ENCODE data around the gene OXNAD1. TPM values are rescaled to one million over a fixed set of nuclear protein-coding genes. Genes with fewer than 3 reads are reported as not detected.

Gene OXNAD1
- total RNA-seq, 1 experiment from 2014 or later: 12.1 TPM

GRCh38 chr3:16249336-16249735, 15.7 kb upstream of the OXNAD1 start:
- Histone ChIP-seq H3K27ac (ENCODE audit: low read depth, low read length) (no peak overlapping the region), H3K9me3 (ENCODE audit: control insufficient read depth in 1 of 2, insufficient read depth in 1 of 2, low read depth in 1 of 2, low read length in 2 of 2) (no peaks in the 10 kb centered on the region), H3K9me2 (ENCODE audit: insufficient read depth) (no peaks in the 10 kb centered on the region), H3K4me2 (ENCODE audit: low read length) (no peak overlapping the region), H2AFZ (ENCODE audit: low read depth, low read length, poor library complexity, severe bottlenecking) (no peak overlapping the region), H3K9ac (ENCODE audit: low read length) (no peak overlapping the region), H4K20me1 (ENCODE audit: insufficient read depth) (no peaks in the 10 kb centered on the region), H3K4me1 (ENCODE audit: control insufficient read depth in 1 of 2, insufficient read depth in 2 of 2, low read length in 2 of 2) (peaks cover 0 to 9% of the 10 kb centered on the region in 2 experiments; a peak in 1 of 4 replicates), H3K27me3 (ENCODE audit: insufficient read depth, low read length) (no peaks in the 10 kb centered on the region), H3K4me3 (replicated peaks in 1 of 2; ENCODE audit: low read depth in 1 of 2, low read length in 2 of 2) (no peak overlapping the region), H3K36me3 (ENCODE audit: control insufficient read depth in 1 of 2, insufficient read depth in 2 of 2, low read length in 2 of 2) (no peaks in the 10 kb centered on the region), H3K79me2 (ENCODE audit: insufficient read depth, low read length) (no peaks in the 10 kb centered on the region)
- no peak for TF ChIP-seq SIN3A (IDR thresholded peaks at IDR 0.05; ENCODE audit: low read depth)
- TF ChIP-seq RAD21 (IDR thresholded peaks at IDR 0.05; ENCODE audit: low read depth): peak; percentile 69
- TF ChIP-seq FOSL1 (IDR thresholded peaks at IDR 0.05; ENCODE audit: low read depth): no peak
- no peak for TF ChIP-seq YY1 (IDR thresholded peaks at IDR 0.05; ENCODE audit: extremely low read depth, insufficient replicate concordance, low read depth, low read length)
- TF ChIP-seq CTCF (IDR thresholded peaks at IDR 0.05 in 2 of 3, conservative IDR thresholded peaks at IDR 0.05 in 1 of 3; ENCODE audit: borderline replicate concordance in 1 of 3, insufficient read depth in 1 of 3, low read depth in 2 of 3, low read length in 2 of 3): peak; percentile 45 to 79 (median 78); a peak in 5 of 6 replicates
- no peak for TF ChIP-seq MAX (IDR thresholded peaks at IDR 0.05)
- no peak for TF ChIP-seq ZBTB33 (IDR thresholded peaks at IDR 0.05; ENCODE audit: extremely low read depth, insufficient replicate concordance, low read length)
- TF ChIP-seq EZH2 (IDR thresholded peaks at IDR 0.05): no peak
- ATAC-seq (peak; percentile 79), DNase-seq (ENCODE audit: low read depth, low spot score) (peak; percentile 43)
- intact Hi-C loops (cut with micrococcal nuclease): loop anchor here (5.0 kb wide), 1 partner anchor 1047 kb away; no protein-coding TSS in a partner anchor
- ChIA-PET CTCF (no interaction called here), RAD21 (ENCODE audit: low non-redundant PET in 1 of 2, low total read pairs in 2 of 2, uncharacterized antibody in 2 of 2, unreplicated experiment in 2 of 2) (no interaction called here), POLR2A (no interaction called here)
- no TSS peak for BruUV-seq (replicated peaks)

Measured in HCT116 (cell line).